Stimulated activated CD4-positive, alpha-beta T cell treated with anti-CD3 and anti-CD28 coated beads, Interleukin-2, amount 100 ng/mL, for 48 hours (primary cell): Measurements from ENCODE around the gene HDGFL1.

Experiments
- DNase-seq, 2 donors: peaks; one replicate each; pipeline ENCODE4 v3.0.0-alpha.2; 2020

The HDGFL1 gene

DNA sequence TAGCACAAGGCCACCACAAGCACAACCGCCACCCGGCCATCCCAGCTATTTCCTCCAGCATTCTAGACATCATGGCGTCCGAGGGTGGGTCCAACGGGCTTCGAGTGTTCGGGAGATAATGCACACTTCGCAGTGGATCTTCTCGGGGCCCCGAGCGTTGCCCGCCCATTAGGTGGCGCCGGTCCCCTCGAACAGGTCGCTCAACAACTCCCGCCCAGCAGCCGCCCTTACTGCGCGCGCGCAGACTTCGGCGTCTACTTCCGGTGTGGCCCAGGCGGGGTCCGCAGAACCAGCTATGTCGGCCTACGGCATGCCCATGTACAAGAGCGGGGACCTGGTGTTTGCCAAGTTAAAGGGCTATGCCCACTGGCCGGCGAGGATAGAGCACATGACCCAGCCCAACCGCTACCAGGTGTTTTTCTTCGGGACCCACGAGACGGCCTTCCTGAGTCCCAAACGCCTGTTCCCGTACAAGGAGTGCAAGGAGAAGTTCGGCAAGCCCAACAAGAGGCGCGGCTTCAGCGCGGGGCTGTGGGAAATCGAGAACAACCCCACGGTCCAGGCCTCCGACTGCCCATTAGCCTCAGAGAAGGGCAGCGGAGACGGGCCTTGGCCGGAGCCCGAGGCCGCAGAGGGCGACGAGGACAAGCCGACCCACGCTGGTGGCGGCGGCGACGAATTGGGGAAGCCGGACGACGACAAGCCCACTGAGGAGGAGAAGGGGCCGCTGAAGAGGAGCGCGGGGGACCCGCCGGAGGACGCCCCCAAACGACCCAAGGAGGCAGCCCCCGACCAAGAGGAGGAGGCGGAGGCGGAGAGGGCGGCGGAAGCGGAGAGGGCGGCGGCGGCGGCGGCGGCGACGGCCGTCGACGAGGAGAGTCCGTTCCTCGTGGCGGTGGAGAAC is at the start of gene HDGFL1:
TSS of gene HDGFL1 (plus strand) at position 286 of the 904 bp plus-strand sequence. CDS start at position 296, 10 bp downstream.
- no peak for DNase-seq

- no peak for DNase-seq
Observed at GRCh38 chr6:22521035-22521434, 48.3 kb upstream of the HDGFL1 start.

- DNase-seq: no peak
Observed at GRCh38 chr6:22526736-22527135, 42.6 kb upstream of the HDGFL1 start.

- no peak for DNase-seq
Observed at GRCh38 chr6:22529866-22530265, 39.5 kb upstream of the HDGFL1 start.

DNA sequence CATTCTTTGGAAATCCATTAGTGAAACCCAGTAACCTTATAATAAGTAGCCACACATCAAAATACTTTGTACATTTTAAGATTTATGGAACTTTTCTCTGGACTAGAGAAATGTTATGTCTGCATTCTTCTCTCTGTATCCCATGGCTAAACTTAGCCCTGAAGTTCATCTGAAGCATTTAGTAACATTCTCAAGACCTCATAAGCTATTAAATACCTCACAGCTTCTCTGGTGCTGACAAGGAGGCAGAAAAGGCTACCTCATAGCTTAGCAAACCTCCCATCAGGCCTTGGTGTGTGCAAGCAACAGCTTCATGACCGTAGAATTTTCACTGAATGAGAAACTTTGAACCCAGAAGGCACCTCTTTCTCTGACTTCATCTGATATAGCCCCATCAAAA is 38.9 kb upstream of the HDGFL1 start:
- no peak for DNase-seq

- DNase-seq: no peak
Observed at GRCh38 chr6:22536122-22536521, 33.2 kb upstream of the HDGFL1 start.

DNA sequence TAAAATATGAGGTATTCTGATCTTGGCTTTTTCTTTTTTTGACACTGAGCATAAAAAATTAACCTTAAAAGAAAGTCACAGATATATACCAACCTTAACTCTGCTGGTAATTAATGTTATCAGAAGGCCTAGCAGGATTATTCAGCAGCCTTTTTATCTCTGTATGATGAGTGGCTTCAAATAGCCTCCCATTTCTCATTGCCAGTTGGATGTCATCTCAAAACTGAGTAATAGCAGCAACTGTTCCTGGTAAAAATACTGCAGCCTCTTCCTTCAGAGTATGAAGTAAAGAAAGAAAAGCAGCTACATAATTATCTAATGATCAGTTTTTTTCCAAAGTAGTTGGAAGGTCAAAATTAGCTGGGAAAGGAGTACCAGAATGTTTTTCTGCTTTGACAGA is 24.9 kb upstream of the HDGFL1 start:
- DNase-seq: no peak

GRCh38 chr6:22545051-22545450 is 24.3 kb upstream of the HDGFL1 start:
- no peak for DNase-seq

DNA sequence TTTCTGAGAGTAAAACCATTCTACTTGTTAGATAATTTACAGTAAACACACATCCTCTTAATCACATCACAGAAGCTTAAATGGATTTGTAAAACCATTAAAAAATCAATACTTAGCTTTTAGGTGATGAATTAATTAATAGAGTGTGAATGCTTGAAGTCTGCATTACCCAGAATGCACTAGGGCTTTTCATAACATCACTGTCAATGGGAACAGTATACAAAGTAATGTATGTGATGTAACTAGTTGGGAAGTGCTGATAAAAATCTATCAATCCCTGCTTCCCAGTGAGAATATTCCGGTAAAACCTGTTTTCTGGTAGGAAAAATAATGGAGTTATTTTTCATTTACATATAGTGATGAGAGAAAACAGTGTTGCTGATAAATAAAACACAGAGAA is 23.1 kb upstream of the HDGFL1 start:
- no peak for DNase-seq

GRCh38 chr6:22550971-22551670 is 18.2 kb upstream of the HDGFL1 start:
- no peak for DNase-seq

GRCh38 chr6:22556266-22556665 is 13.1 kb upstream of the HDGFL1 start:
- DNase-seq: no peak

- no peak for DNase-seq
Observed at GRCh38 chr6:22557007-22557406, 12.4 kb upstream of the HDGFL1 start.

DNA sequence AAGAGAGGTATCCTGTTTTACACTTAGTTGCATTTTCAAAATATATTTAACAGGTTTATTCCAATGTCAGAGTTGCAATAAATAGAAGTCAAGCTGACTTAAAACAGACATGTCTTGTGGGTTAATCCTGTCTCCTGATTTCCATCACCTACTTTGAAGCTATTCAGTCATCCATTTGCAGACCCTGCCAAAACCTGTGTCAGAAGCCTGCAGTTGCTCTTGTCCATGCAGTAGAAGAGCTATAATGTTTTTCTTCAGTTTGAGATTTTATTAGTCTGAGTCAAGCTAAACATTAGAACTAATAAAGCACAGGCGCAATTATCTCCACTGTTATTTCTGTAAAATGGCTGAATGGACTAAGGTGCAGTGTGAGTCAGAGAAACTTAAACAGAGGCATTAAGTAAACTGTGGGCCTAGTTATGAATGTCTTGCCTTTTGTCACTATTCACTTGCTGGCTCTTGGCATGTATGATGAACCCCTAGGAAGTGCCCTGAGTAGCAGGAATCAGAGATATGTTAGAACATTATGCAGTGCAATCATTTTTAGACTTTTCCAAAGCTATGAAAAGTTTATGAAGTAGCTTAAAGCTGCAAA is 11.0 kb upstream of the HDGFL1 start:
- DNase-seq: no peak

DNA sequence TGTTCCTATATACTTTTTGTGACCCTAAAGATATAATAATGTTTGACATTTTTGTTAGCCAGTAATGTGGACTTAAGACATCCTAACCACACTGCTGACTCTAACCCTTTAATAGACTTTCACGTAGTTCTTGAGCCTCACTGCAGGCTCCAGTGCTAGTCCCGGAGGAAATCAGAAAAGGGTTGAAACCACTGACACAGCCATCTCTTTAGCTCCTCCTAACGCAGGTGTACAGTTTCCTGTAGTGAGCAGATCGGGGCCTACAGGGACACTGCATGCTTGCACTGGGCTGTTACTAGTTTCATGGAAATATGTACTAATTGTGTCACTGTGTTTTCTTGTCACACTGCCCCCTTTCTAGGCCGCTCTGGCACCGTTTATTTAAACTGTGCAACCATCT is 512 bp upstream of the HDGFL1 start:
- DNase-seq: no peak

DNA sequence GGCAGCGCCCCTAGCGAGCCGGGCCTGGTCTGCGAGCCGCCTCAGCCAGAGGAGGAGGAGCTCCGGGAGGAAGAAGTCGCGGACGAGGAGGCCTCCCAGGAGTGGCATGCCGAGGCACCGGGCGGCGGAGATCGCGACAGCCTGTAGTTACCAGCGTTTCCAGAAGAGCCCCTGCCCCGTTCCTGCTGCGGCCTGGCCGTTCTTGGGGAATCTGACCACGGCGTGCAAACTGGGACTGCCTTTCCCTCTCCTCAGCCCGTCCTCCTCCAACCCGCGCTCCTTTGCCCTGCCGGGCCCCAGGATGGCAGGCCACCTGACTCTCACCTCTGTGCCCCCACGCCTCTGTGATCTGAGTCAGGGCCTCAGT is 802 bp downstream of the HDGFL1 start:
- DNase-seq: no peak

DNA sequence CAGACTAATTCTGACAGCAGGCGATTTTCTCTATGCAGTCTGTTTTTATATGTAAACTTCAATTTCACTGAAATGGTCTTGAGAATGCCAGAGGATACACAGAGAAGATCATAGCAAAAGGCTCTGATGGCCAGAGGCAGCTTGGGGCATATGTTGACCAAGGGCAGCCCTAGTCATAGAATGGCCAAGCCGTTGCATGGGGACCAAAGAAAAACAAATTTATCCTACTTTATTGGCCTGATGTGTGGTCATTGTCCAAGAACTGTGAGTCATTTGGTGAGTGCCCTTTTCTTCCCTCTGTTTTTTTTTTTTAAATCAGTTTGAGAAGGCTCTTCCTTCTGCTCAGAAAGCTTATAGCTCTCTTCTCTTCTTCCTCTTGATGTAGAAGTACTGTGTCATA is 5.8 kb downstream of the HDGFL1 start:
- DNase-seq: no peak

DNA sequence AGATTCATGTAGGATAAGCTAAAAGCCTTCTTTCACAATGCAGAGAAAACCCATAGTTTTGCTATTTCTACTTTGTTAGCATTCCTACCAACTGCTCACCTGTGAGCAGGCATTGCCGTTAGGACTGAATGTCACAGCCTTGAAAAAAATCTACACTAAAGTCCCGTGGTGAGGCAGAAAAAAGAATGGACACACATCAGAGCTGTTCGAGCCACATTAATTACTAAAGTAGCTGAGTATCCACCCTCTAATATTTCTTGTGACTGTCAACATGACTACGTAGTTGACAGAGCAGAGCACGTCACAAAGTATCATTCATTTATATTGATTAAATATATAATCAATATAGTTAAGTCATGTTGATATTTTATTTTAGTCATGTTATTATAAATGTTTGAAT is 10.1 kb downstream of the HDGFL1 start:
- no peak for DNase-seq

DNA sequence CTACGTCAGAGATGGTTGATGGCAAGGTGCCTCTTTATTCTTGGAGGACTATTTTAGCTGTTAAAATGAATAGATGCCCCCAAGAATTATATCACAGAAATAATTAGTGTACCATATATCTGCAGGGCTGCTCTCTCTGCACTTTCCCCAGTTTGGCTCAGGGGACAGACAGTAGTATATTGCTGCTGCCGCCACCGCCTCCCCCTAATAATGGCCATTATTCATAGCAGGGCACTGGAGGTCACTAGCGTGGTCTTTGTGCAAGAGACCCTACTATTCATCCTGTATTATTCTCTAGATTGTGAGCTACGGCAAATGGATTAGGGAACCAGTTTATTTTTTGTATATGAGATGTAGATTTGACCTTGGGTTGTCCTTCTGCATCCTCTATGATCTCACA is 11.0 kb downstream of the HDGFL1 start:
- no peak for DNase-seq

DNA sequence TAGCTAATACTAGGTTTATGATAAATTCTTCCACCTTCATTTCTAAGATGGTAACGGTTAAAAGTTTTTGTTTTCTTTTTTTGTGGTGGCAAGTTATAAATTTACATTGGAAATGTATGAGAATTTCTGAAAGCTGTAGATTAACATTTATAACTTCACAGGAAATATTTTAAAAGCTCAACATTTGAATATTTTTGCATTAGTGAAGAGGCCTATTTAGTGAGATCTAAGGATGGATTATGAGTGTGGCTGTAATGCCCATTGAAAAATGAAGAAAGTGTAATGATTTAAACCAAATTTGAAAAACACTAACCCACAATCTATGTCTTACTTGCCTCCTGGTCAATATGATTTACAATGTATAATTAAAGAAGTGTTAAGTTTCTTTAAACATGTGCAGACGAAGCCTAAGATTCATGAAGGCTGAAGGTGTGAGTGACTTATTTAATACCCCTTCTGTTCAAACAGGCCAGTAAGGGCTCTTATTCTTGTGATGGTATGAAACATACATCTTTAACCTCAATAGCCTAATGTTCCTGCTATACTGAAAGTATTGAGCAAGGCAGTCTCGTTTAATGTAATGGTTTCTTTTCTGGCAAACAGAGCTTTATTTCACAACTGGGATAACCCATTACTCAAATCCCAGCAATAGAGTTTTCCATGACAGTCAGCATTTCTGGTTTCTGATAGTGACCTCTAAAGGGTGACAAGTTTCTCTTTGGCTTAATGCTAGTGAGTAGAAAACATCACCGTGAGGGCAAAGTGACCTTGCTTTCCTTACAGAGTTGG is 13.2 kb downstream of the HDGFL1 start:
- DNase-seq: no peak

GRCh38 chr6:22583230-22583629 is 13.9 kb downstream of the HDGFL1 start:
- DNase-seq: no peak

GRCh38 chr6:22583927-22584326 is 14.6 kb downstream of the HDGFL1 start:
- DNase-seq: no peak

DNA sequence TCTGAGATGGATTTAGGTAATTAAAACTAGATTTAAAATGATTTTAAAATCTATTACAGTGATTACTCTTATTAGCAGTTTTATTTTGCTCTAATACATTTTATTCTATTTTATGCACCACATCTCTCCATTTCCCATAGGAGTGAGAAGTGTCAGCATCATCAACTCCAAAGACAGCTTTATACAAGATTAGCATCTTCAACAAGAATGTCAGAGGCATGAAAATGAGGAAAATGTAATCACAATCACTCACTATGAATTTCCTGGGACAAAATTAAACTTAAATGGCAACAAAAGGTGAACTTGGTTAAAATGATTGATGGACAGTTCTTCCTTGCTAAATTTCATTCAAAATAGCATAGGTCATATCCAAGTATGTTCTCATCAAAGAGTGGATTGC is 19.8 kb downstream of the HDGFL1 start:
- no peak for DNase-seq

DNA sequence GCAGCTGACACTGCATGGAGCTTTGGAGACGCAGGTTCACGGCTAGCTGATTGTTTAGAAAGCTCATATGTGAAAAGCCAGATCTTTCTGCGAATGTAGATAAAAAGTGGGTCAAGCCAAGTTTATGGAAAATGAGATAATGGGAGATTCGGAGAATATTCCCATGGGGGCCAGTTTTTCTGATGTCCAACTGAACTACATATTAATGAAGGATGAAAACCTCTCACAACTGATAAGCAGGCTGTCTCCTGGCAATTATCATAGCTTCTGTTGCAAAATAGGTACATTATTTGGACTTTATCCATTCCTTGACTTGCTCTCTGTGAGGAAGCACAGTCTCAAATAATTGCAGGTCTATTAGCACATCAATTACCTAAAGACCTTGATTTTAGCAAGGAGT is 21.1 kb downstream of the HDGFL1 start:
- DNase-seq: no peak
